Activated naive CD8-positive, alpha-beta T cell treated with anti-CD3 and anti-CD28 coated beads, Interleukin-2, amount 50 U/mL, for 24 hours (primary cell): ENCODE measurements around the gene BIRC5.
"Not testable (repeated sequence)": the region's sequence is repeated elsewhere in the genome, so short reads cannot be mapped to it uniquely, and the experiment has no call there.

Experiments
- ATAC-seq: fragments of 150-1000 bp; cut with Tn5 transposase; one replicate; pipeline ENCODE4 v1.10.0; 2021
- DNase-seq: peaks from one replicate; pipeline ENCODE4 v3.0.0; 2021
- H3K27ac Mint-ChIP-seq: one replicate; pipeline ENCODE4 v1.8.0; 2021; ENCODE audit warnings: mild to moderate bottlenecking, mixed read lengths
- H3K27me3 Mint-ChIP-seq: one replicate; pipeline ENCODE4 v1.8.0; 2021; ENCODE audit warnings: mixed read lengths
- H3K36me3 Mint-ChIP-seq: one replicate; pipeline ENCODE4 v1.8.0; 2021; ENCODE audit warnings: low read depth, mixed read lengths
- H3K4me1 Mint-ChIP-seq: one replicate; pipeline ENCODE4 v1.8.0; 2021; ENCODE audit warnings: mixed read lengths
- H3K4me3 Mint-ChIP-seq: one replicate; pipeline ENCODE4 v1.8.0; 2021; ENCODE audit warnings: mild to moderate bottlenecking, moderate library complexity, mixed read lengths
- H3K9me3 Mint-ChIP-seq: one replicate; pipeline ENCODE4 v1.8.0; 2021; ENCODE audit warnings: mixed read lengths

Gene BIRC5

GRCh38 chr17:78226055-78226758 is 12.2 kb downstream of the BIRC5 start:
- Mint-ChIP-seq H3K36me3 (peaks cover 13% of the 10 kb centered on the region), H3K27me3 (peaks cover 23% of the 10 kb centered on the region), H3K4me1 (peaks cover 3% of the 10 kb centered on the region), H3K4me3 (no peak overlapping the region), H3K27ac (no peak overlapping the region), H3K9me3 (no peaks in the 10 kb centered on the region)
- no peak for ATAC-seq
- no peak for DNase-seq

GRCh38 chr17:78226759-78227454 is 12.9 kb downstream of the BIRC5 start:
- peak; percentile 45 for ATAC-seq
- Mint-ChIP-seq H3K27me3 (peaks cover 27% of the 10 kb centered on the region), H3K4me3 (no peak overlapping the region), H3K36me3 (peaks cover 13% of the 10 kb centered on the region), H3K27ac (no peak overlapping the region), H3K9me3 (no peaks in the 10 kb centered on the region), H3K4me1 (peaks cover 3% of the 10 kb centered on the region)
- DNase-seq: no peak

- no peak overlapping the region for H3K4me3 Mint-ChIP-seq
- H3K27me3 Mint-ChIP-seq: peaks cover 32% of the 10 kb centered on the region
- no peak overlapping the region for H3K27ac Mint-ChIP-seq
- peaks cover 5% of the 10 kb centered on the region for H3K4me1 Mint-ChIP-seq
- peaks cover 13% of the 10 kb centered on the region for H3K36me3 Mint-ChIP-seq
- no peaks in the 10 kb centered on the region for H3K9me3 Mint-ChIP-seq
- peak; percentile 21 for ATAC-seq
- no peak for DNase-seq
Measured at GRCh38 chr17:78227455-78227916, 13.4 kb downstream of the BIRC5 start.

GRCh38 chr17:78228176-78228575 is 14.1 kb downstream of the BIRC5 start:
- peaks cover 13% of the 10 kb centered on the region for H3K36me3 Mint-ChIP-seq
- no peak overlapping the region for H3K27ac Mint-ChIP-seq
- no peak for ATAC-seq
- H3K9me3 Mint-ChIP-seq: no peaks in the 10 kb centered on the region
- no peak overlapping the region for H3K4me3 Mint-ChIP-seq
- DNase-seq: no peak
- peaks cover 38% of the 10 kb centered on the region for H3K27me3 Mint-ChIP-seq
- H3K4me1 Mint-ChIP-seq: peaks cover 10% of the 10 kb centered on the region

- H3K9me3 Mint-ChIP-seq: no peaks in the 10 kb centered on the region
- H3K36me3 Mint-ChIP-seq: no peaks in the 10 kb centered on the region
- peaks cover 10% of the 10 kb centered on the region for H3K4me1 Mint-ChIP-seq
- no peak overlapping the region for H3K27ac Mint-ChIP-seq
- ATAC-seq: no peak
- DNase-seq: no peak
- H3K4me3 Mint-ChIP-seq: no peak overlapping the region
- H3K27me3 Mint-ChIP-seq: peaks cover 38% of the 10 kb centered on the region
Measured at GRCh38 chr17:78230252-78230962, 16.4 kb downstream of the BIRC5 start.

GRCh38 chr17:78230996-78231935 is 17.2 kb downstream of the BIRC5 start, which contains the start of gene TMEM235:
TMEM235 (plus strand) TSS chr17:78231631; CDS start chr17:78232024, 393 bp downstream.
- Mint-ChIP-seq H3K4me1 (peaks cover 10% of the 10 kb centered on the region), H3K27ac (no peak within 1 kb of the TSS), H3K27me3 (peaks cover 38% of the 10 kb centered on the region), H3K36me3 (no peaks in the 10 kb centered on the region), H3K4me3 (no peak within 1 kb of the TSS), H3K9me3 (no peaks in the 10 kb centered on the region)
- DNase-seq: no peak
- ATAC-seq: no peak

- H3K4me3 Mint-ChIP-seq: no peak overlapping the region
- DNase-seq: peak; percentile 29
- H3K4me1 Mint-ChIP-seq: peaks cover 10% of the 10 kb centered on the region
- ATAC-seq: peak; percentile 61
- no peaks in the 10 kb centered on the region for H3K36me3 Mint-ChIP-seq
- no peaks in the 10 kb centered on the region for H3K9me3 Mint-ChIP-seq
- H3K27ac Mint-ChIP-seq: no peak overlapping the region
- H3K27me3 Mint-ChIP-seq: peaks cover 38% of the 10 kb centered on the region
Measured at GRCh38 chr17:78231991-78232858, 18.2 kb downstream of the BIRC5 start.

- no peak overlapping the region for H3K4me3 Mint-ChIP-seq
- ATAC-seq: no peak
- H3K27ac Mint-ChIP-seq: no peak overlapping the region
- no peak for DNase-seq
- H3K9me3 Mint-ChIP-seq: no peaks in the 10 kb centered on the region
- H3K4me1 Mint-ChIP-seq: peaks cover 7% of the 10 kb centered on the region
- no peaks in the 10 kb centered on the region for H3K36me3 Mint-ChIP-seq
- H3K27me3 Mint-ChIP-seq: peaks cover 33% of the 10 kb centered on the region
Measured at GRCh38 chr17:78232859-78233173, 18.8 kb downstream of the BIRC5 start.

- H3K4me1 Mint-ChIP-seq: peaks cover 7% of the 10 kb centered on the region
- no peak overlapping the region for H3K4me3 Mint-ChIP-seq
- no peaks in the 10 kb centered on the region for H3K9me3 Mint-ChIP-seq
- no peak for ATAC-seq
- no peaks in the 10 kb centered on the region for H3K36me3 Mint-ChIP-seq
- no peak for DNase-seq
- peaks cover 31% of the 10 kb centered on the region for H3K27me3 Mint-ChIP-seq
- H3K27ac Mint-ChIP-seq: no peak overlapping the region
Measured at GRCh38 chr17:78233678-78234077, 19.6 kb downstream of the BIRC5 start.

GRCh38 chr17:78234261-78234865 is 20.3 kb downstream of the BIRC5 start:
- Mint-ChIP-seq H3K27me3 (peaks cover 29% of the 10 kb centered on the region), H3K36me3 (no peaks in the 10 kb centered on the region), H3K9me3 (no peaks in the 10 kb centered on the region), H3K4me3 (no peak overlapping the region), H3K27ac (no peak overlapping the region), H3K4me1 (peaks cover 7% of the 10 kb centered on the region)
- ATAC-seq (no peak), DNase-seq (no peak)

- not testable (repeated sequence) for DNase-seq, H3K4me3 Mint-ChIP-seq, H3K36me3 Mint-ChIP-seq, H3K4me1 Mint-ChIP-seq, H3K27ac Mint-ChIP-seq, H3K9me3 Mint-ChIP-seq, ATAC-seq
- H3K27me3 Mint-ChIP-seq: peaks cover 25% of the 10 kb centered on the region
Measured at GRCh38 chr17:78235022-78235421, 21.0 kb downstream of the BIRC5 start.

- H3K27ac Mint-ChIP-seq: no peak overlapping the region
- H3K36me3 Mint-ChIP-seq: no peaks in the 10 kb centered on the region
- H3K4me1 Mint-ChIP-seq: peaks cover 7% of the 10 kb centered on the region
- no peak overlapping the region for H3K4me3 Mint-ChIP-seq
- no peaks in the 10 kb centered on the region for H3K9me3 Mint-ChIP-seq
- ATAC-seq (no peak), DNase-seq (no peak)
- peaks cover 16% of the 10 kb centered on the region for H3K27me3 Mint-ChIP-seq
Measured at GRCh38 chr17:78235885-78236284, 21.8 kb downstream of the BIRC5 start.
